Middle frontal gyrus (tissue), 1 donor: ENCODE measurements around the gene SDC3.
"Not testable (repeated sequence)": the region's sequence is repeated elsewhere in the genome, so short reads cannot be mapped to it uniquely, and the experiment has no call there.

Experiments used
- DNase-seq: peaks from one replicate; pipeline ENCODE4 v3.0.0-alpha.2; 2015; ENCODE audit warnings: low spot score; ENCODE audit errors: extremely low spot score

Gene SDC3, protein sequence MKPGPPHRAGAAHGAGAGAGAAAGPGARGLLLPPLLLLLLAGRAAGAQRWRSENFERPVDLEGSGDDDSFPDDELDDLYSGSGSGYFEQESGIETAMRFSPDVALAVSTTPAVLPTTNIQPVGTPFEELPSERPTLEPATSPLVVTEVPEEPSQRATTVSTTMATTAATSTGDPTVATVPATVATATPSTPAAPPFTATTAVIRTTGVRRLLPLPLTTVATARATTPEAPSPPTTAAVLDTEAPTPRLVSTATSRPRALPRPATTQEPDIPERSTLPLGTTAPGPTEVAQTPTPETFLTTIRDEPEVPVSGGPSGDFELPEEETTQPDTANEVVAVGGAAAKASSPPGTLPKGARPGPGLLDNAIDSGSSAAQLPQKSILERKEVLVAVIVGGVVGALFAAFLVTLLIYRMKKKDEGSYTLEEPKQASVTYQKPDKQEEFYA

GRCh38 chr1:30908696-30909364, at the start of gene SDC3:
Gene SDC3 (minus strand): TSS chr1:30908758. CDS start chr1:30908586, 172 bp downstream.
- no peak for DNase-seq

- DNase-seq, result no peak
Measured at GRCh38 chr1:30957560-30958222, 49.1 kb upstream of the SDC3 start.

DNA sequence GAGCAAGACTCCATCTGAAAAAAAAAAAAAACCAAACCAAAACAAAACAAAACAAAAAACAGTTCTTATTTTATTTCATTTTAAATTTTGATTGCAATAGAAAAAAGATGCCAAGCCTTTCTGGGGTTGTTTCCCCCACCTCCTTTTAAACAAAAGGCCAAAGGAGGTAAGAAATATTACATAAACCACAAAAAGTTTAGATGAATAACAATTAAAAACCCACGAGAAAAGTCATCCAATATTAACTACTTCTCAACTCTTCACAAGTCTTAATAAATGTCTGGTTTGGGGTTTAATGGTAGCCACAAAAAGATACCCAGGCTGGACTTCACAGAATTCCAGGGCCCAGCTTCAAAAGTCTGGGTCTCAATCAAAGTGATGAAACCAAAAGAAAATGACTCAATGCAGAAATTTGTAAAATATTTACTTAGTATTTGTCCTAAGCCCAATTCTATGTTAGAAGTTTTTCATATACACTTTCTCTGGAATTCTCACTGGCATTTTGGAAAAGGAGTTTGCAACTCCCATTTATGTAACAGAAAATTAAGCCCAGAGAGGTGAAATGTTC, 47.0 kb upstream of the SDC3 start:
- DNase-seq, result no peak

- no peak for DNase-seq
Measured at GRCh38 chr1:30953685-30954084, 45.1 kb upstream of the SDC3 start.

DNA sequence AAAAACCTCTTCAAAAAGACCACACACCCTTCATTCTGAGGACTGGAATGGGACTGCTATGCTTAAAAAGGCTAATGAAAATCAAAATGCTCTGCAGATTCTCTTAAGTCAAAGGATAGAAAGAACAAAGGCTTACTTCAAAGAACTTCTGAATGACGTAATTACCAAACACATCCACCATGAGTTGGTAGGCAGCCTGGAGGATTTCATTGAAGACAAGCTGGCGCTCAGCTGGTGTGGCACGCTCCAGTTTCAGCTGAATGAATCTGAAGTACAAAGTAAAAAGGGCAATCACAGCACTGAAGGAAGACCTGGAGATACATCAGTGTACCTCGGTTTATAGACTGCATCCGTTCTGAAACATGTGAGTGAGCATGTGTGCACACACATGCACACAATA, 43.5 kb upstream of the SDC3 start:
- no peak for DNase-seq

DNA sequence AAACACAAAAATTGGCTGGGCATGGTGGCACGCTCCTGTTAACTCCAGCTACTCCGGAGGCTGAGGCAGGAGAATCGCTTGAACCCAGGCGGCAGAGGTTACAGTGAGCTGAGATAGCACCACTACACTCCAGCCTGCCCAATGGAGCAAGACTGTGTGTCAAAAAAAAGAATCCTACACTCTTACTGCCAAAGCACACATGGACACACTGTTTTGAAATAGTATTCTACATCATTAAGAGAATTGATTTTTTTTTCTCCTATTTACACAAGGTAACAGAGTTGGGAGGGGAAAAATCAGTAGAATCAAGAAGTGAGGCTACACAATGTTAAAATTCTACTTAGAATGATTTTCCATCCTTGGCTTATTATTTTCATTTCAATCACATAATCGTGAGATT, 42.1 kb upstream of the SDC3 start:
- no peak for DNase-seq

GRCh38 chr1:30950053-30950452, 41.5 kb upstream of the SDC3 start:
- no peak for DNase-seq

DNA sequence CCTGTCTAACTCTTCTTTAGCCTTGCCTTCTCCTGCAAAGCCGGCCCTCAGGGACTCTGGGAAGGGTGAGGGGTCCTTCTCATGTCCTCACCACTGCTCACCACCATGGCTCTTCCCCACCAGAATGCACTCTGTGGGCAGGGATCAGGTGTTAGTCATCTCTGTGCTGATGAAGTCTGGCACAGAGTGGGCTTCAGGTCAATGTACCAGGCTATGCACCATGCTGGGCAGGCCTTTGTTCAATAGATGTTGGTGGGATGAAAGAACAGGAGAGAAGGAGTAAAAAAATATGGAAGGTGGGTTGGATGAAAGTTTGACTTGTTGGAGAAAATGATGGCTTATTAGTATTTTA, 40.9 kb upstream of the SDC3 start:
- not testable (repeated sequence) for DNase-seq

GRCh38 chr1:30948813-30949486, 40.4 kb upstream of the SDC3 start:
- not testable (repeated sequence) for DNase-seq

GRCh38 chr1:30948278-30948677, 39.7 kb upstream of the SDC3 start:
- DNase-seq, result no peak

DNA sequence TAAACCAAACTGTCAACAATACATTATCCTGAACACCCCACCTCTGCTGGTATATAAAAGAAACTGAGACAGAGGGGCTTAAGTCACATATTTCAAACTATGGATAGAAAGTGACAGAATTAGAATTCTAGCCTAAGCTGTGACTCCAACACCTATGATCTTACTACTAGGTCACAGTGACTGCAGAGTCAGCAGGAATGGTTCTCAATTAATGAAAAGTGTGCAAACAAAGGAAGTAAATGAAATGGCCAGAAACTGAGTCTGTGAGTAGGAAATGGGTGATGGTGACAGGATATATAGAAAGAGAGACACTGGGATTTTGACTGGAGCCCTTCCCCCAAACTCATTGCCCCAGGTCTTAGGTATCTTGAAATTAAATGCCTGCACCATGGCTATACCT, 38.7 kb upstream of the SDC3 start:
- no peak for DNase-seq

GRCh38 chr1:30942326-30942963, 33.9 kb upstream of the SDC3 start:
- no peak for DNase-seq

DNA sequence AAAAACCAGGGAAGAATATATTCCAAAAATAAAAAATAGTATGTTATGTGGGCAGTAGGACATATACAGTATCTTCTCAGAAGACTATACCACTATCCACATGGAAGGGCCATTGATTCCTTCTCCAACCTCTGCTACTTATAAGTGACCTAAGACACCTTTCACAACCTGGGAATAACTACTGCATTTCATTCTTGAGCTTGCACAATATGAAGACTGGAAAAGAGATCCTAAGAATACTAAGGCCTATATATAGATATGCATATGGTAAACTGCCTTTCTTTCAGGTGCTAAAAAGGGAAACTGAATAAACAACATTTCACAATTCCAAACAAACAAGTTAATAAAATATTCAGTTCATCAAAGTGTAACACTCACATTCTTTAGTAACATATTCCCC, 32.0 kb upstream of the SDC3 start:
- no peak for DNase-seq

DNA sequence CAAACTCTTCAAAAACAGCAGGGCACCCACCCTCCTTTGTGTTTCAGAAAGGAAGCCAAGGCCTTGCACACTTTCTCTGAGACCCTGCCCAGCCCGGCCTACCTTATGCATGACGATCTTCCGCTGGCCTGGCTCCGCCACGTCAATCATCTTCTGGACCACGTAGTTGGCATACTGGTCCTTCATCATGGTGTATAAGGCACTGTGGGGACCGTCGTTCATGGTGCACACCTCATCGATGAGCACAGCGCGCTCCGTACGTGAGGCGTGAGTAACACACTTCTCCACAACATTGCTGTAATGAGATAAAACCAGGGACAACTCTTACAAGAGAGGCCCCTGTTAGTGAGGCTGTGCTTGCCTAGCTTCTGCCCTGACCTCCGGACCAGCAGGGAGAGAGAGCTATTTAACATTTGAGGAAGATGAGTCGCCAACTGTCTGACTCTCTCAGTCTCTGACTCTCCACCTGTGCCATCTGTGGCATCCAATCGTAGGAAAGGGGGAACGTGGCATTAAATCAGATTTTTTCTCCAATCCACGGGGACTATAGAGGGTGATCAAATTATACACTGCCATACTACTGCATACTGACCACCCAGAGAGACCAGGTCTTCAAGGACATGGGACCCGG, 28.1 kb upstream of the SDC3 start:
- no peak for DNase-seq

- not testable (repeated sequence) for DNase-seq
Measured at GRCh38 chr1:30935758-30936157, 27.2 kb upstream of the SDC3 start.

DNA sequence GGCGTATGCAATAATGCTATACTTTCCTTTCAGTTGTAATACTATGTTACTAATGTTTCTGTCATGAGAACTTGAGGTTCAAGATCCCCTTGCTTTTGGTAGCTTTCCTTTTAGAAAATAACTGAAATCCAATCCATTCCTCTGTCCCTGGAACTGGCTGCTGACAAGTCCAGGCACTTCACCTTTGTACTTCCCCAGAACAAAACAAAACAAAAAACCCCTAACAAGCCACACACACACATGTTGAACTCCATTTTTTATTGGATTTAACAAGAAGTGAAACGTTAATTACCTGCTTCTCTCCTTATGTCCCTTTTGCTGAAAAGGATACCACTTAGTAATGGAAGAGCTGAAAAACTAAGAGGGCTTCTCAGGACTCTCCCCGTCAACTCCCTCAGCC, 26.1 kb upstream of the SDC3 start:
- no peak for DNase-seq

- no peak for DNase-seq
Measured at GRCh38 chr1:30933874-30934252, 25.3 kb upstream of the SDC3 start.

- no peak for DNase-seq
Measured at GRCh38 chr1:30930631-30931173, 22.1 kb upstream of the SDC3 start.

DNA sequence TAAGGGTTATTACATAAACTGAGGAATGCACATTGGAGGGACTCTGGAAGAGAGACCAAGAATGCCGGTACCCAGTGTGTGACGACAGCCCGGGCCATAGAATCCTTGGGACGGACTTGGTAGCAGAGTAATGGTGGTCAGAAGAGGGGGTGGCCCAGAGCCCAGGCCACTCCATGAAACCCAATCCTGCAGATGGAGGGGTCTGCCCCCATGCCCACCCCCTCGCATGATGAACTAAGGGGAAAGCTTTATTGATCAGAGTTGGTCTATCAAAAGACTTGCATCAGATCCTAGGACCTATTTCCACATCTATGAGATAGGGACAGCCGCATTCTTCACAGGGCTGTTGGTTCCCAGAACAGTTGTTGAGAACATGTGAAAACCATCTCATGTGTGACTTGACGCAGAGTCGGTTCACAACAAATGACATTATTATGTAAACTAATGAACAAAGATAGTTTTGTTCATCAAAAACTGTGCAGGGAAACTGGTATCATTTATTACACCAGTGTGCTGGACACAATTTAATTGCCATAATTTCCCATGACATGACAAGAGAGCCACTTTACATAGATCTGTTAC, 21.5 kb upstream of the SDC3 start:
- no peak for DNase-seq
